Loucy (cell line): ENCODE measurements around the gene CPVL.

Source experiments
- H2AFZ ChIP-seq: fragments of 200-600 bp; sonication (generic); 2 replicates; pipeline ENCODE4 v1.6.0; 2016; ENCODE audit warnings: antibody characterized with exemption, mild to moderate bottlenecking, low read length, moderate library complexity
- H3F3A ChIP-seq: fragments of 200-600 bp; 2 replicates; pipeline ENCODE4 v1.6.0; 2016; ENCODE audit warnings: antibody characterized with exemption, low read depth, mild to moderate bottlenecking
- H3K27me3 ChIP-seq: fragments of 200-600 bp; sonication (generic); 2 replicates; pipeline ENCODE4 v1.6.1; 2014; ENCODE audit warnings: low read length, mild to moderate bottlenecking; ENCODE audit not compliant: insufficient read depth, poor library complexity, severe bottlenecking
- H3K36me3 ChIP-seq: fragments of 200-600 bp; sonication (generic); 2 replicates; pipeline ENCODE4 v1.6.1; 2016; ENCODE audit warnings: low read length; ENCODE audit not compliant: insufficient read depth
- H3K4me1 ChIP-seq: fragments of 200-600 bp; sonication (generic); 2 replicates; pipeline ENCODE4 v1.5.1; 2014; ENCODE audit warnings: low read length, mild to moderate bottlenecking; ENCODE audit not compliant: insufficient read depth, poor library complexity, severe bottlenecking
- H3K4me2 ChIP-seq: fragments of 200-600 bp; sonication (generic); 2 replicates; pipeline ENCODE4 v1.6.0; 2014; ENCODE audit warnings: antibody characterized with exemption, low read length, low read depth, mild to moderate bottlenecking; ENCODE audit not compliant: poor library complexity, severe bottlenecking
- H3K4me3 ChIP-seq: fragments of 200-600 bp; sonication (generic); 2 replicates; pipeline ENCODE4 v1.5.1; 2014; ENCODE audit warnings: low read length, mild to moderate bottlenecking, mixed read lengths; ENCODE audit not compliant: poor library complexity, severe bottlenecking
- H3K79me2 ChIP-seq: fragments of 200-600 bp; sonication (generic); 2 replicates; pipeline ENCODE4 v1.6.1; 2014; ENCODE audit warnings: low read length; ENCODE audit not compliant: insufficient read depth
- H3K9ac ChIP-seq: fragments of 200-600 bp; sonication (generic); 2 replicates; pipeline ENCODE4 v1.6.0; 2014; ENCODE audit warnings: mild to moderate bottlenecking, low read depth, low read length, moderate library complexity; ENCODE audit not compliant: poor library complexity, severe bottlenecking
- H3K9me2 ChIP-seq: fragments of 200-600 bp; sonication (generic); replicated peaks from 2 replicates; pipeline ENCODE4 v1.6.1; 2016; ENCODE audit warnings: low read depth, low read length, mixed read lengths
- H3K9me3 ChIP-seq: fragments of 200-600 bp; sonication (generic); 2 replicates; pipeline ENCODE4 v1.6.1; 2014; ENCODE audit warnings: mild to moderate bottlenecking, antibody characterized with exemption, low read length, low read depth; ENCODE audit not compliant: insufficient read depth
- H4K20me1 ChIP-seq: fragments of 200-600 bp; sonication (generic); 2 replicates; pipeline ENCODE4 v1.6.0; 2014; ENCODE audit warnings: antibody characterized with exemption, low read length, mild to moderate bottlenecking; ENCODE audit not compliant: insufficient read depth, poor library complexity, severe bottlenecking
- CTCF ChIP-seq: fragments of 200-600 bp; sonication (generic); conservative IDR thresholded peaks from 2 replicates; pipeline ENCODE4 v1.5.1; 2014; ENCODE audit warnings: mild to moderate bottlenecking, antibody characterized with exemption, low read length
- EZH2phosphoT487 ChIP-seq: fragments of 200-600 bp; IDR thresholded peaks from 2 replicates; pipeline ENCODE4 v1.6.1; 2018; ENCODE audit warnings: antibody characterized with exemption, mild to moderate bottlenecking, moderate library complexity, borderline replicate concordance

The CPVL gene

GRCh38 chr7:28980451-28981160 is 165.7 kb downstream of the CPVL start:
- Histone ChIP-seq H3F3A (no peaks in the 10 kb centered on the region), H3K9me2 (no peaks in the 10 kb centered on the region), H3K79me2 (no peaks in the 10 kb centered on the region), H3K4me1 (peaks cover 13% of the 10 kb centered on the region), H4K20me1 (no peaks in the 10 kb centered on the region), H3K36me3 (no peaks in the 10 kb centered on the region), H3K4me3 (no peak overlapping the region), H2AFZ (no peak overlapping the region), H3K9me3 (no peaks in the 10 kb centered on the region), H3K27me3 (no peaks in the 10 kb centered on the region), H3K9ac (no peak overlapping the region), H3K4me2 (no peak overlapping the region)
- no peak for TF ChIP-seq EZH2phosphoT487
- no peak for TF ChIP-seq CTCF

GRCh38 chr7:28979776-28980175 is 166.6 kb downstream of the CPVL start:
- no peaks in the 10 kb centered on the region for H3K9me3 ChIP-seq
- H3K4me2 ChIP-seq: no peak overlapping the region
- H2AFZ ChIP-seq: no peak overlapping the region
- H3K36me3 ChIP-seq: no peaks in the 10 kb centered on the region
- no peaks in the 10 kb centered on the region for H4K20me1 ChIP-seq
- H3K79me2 ChIP-seq: no peaks in the 10 kb centered on the region
- no peaks in the 10 kb centered on the region for H3K9me2 ChIP-seq
- no peak overlapping the region for H3K9ac ChIP-seq
- H3K27me3 ChIP-seq: no peaks in the 10 kb centered on the region
- no peaks in the 10 kb centered on the region for H3F3A ChIP-seq
- no peak for TF ChIP-seq CTCF
- no peak for TF ChIP-seq EZH2phosphoT487
- H3K4me3 ChIP-seq: no peak overlapping the region
- H3K4me1 ChIP-seq: peaks cover 8% of the 10 kb centered on the region

GRCh38 chr7:28977881-28978280 is 168.5 kb downstream of the CPVL start:
- no peak for TF ChIP-seq CTCF
- TF ChIP-seq EZH2phosphoT487: no peak
- H2AFZ ChIP-seq: no peak overlapping the region
- H3F3A ChIP-seq: no peaks in the 10 kb centered on the region
- H3K9ac ChIP-seq: no peak overlapping the region
- H3K36me3 ChIP-seq: no peaks in the 10 kb centered on the region
- H3K9me2 ChIP-seq: no peaks in the 10 kb centered on the region
- H3K79me2 ChIP-seq: no peaks in the 10 kb centered on the region
- no peaks in the 10 kb centered on the region for H3K27me3 ChIP-seq
- H3K9me3 ChIP-seq: no peaks in the 10 kb centered on the region
- no peak overlapping the region for H3K4me3 ChIP-seq
- no peaks in the 10 kb centered on the region for H4K20me1 ChIP-seq
- no peak overlapping the region for H3K4me2 ChIP-seq
- H3K4me1 ChIP-seq: no peaks in the 10 kb centered on the region
